ENCODE measurements around the gene MYLK4.
A peak's percentile ranks its signal among the peaks of the same experiment; 100 is the strongest.
"Not testable (repeated sequence)": the region's sequence is repeated elsewhere in the genome, so short reads cannot be mapped to it uniquely, and the experiment has no call there.

MYLK4 gene

GRCh38 chr6:2781685-2782355 is 31.1 kb upstream of the MYLK4 start:
- DNase-seq = no peak
- in situ Hi-C loops (cut with MboI; ENCODE audit: low pct_unique_long_range_greater_than_20kb, low sequenced_read_pairs) = no loop called here

- in situ Hi-C loops (cut with MboI; ENCODE audit: low pct_unique_long_range_greater_than_20kb, low sequenced_read_pairs) = no loop called here
- no peak for DNase-seq
Measured at GRCh38 chr6:2780102-2780737, 29.5 kb upstream of the MYLK4 start.

- in situ Hi-C loops (cut with MboI; ENCODE audit: low pct_unique_long_range_greater_than_20kb, low sequenced_read_pairs) = no loop called here
- no peak for DNase-seq
Measured at GRCh38 chr6:2777249-2777648, 26.5 kb upstream of the MYLK4 start.

GRCh38 chr6:2775003-2775402 is 24.3 kb upstream of the MYLK4 start:
- in situ Hi-C loops (cut with MboI; ENCODE audit: low pct_unique_long_range_greater_than_20kb, low sequenced_read_pairs) = no loop called here
- no peak for DNase-seq

- in situ Hi-C loops (cut with MboI; ENCODE audit: low pct_unique_long_range_greater_than_20kb, low sequenced_read_pairs) = no loop called here
- no peak for DNase-seq
Measured at GRCh38 chr6:2773449-2773848, 22.7 kb upstream of the MYLK4 start.

- in situ Hi-C loops (cut with MboI; ENCODE audit: low pct_unique_long_range_greater_than_20kb, low sequenced_read_pairs) = no loop called here
- DNase-seq = no peak
Measured at GRCh38 chr6:2772840-2773239, 22.1 kb upstream of the MYLK4 start.

- in situ Hi-C loops (cut with MboI; ENCODE audit: low pct_unique_long_range_greater_than_20kb, low sequenced_read_pairs) = no loop called here
- DNase-seq = no peak
Measured at GRCh38 chr6:2771079-2771478, 20.4 kb upstream of the MYLK4 start.

GRCh38 chr6:2770171-2770570 is 19.4 kb upstream of the MYLK4 start:
- in situ Hi-C loops (cut with MboI; ENCODE audit: low pct_unique_long_range_greater_than_20kb, low sequenced_read_pairs) = no loop called here
- DNase-seq = no peak

- no peak for DNase-seq
- in situ Hi-C loops (cut with MboI; ENCODE audit: low pct_unique_long_range_greater_than_20kb, low sequenced_read_pairs) = no loop called here
Measured at GRCh38 chr6:2768696-2769095, 18.0 kb upstream of the MYLK4 start.

- no peak for DNase-seq
- in situ Hi-C loops (cut with MboI; ENCODE audit: low pct_unique_long_range_greater_than_20kb, low sequenced_read_pairs) = no loop called here
Measured at GRCh38 chr6:2767657-2768524, 17.2 kb upstream of the MYLK4 start.

- no peak for DNase-seq
- in situ Hi-C loops (cut with MboI; ENCODE audit: low pct_unique_long_range_greater_than_20kb, low sequenced_read_pairs) = no loop called here
Measured at GRCh38 chr6:2766767-2767656, 16.3 kb upstream of the MYLK4 start.

GRCh38 chr6:2765896-2766766 is 15.4 kb upstream of the MYLK4 start:
- in situ Hi-C loops (cut with MboI; ENCODE audit: low pct_unique_long_range_greater_than_20kb, low sequenced_read_pairs) = no loop called here
- peak; percentile 35 for DNase-seq

- in situ Hi-C loops (cut with MboI; ENCODE audit: low pct_unique_long_range_greater_than_20kb, low sequenced_read_pairs) = no loop called here
- DNase-seq = peak; percentile 97
Measured at GRCh38 chr6:2765166-2765895, 14.6 kb upstream of the MYLK4 start, which contains the start of gene WRNIP1. Gene WRNIP1, plus strand, starts transcription at chr6:2765393. Its CDS starts 230 bp downstream, at chr6:2765623.

- in situ Hi-C loops (cut with MboI; ENCODE audit: low pct_unique_long_range_greater_than_20kb, low sequenced_read_pairs) = no loop called here
- no peak for DNase-seq
Measured at GRCh38 chr6:2764610-2765165, 14.0 kb upstream of the MYLK4 start.

- in situ Hi-C loops (cut with MboI; ENCODE audit: low pct_unique_long_range_greater_than_20kb, low sequenced_read_pairs) = no loop called here
- no peak for DNase-seq
Measured at GRCh38 chr6:2763876-2764540, 13.3 kb upstream of the MYLK4 start.

- in situ Hi-C loops (cut with MboI; ENCODE audit: low pct_unique_long_range_greater_than_20kb, low sequenced_read_pairs) = no loop called here
- DNase-seq = no peak
Measured at GRCh38 chr6:2763345-2763841, 12.7 kb upstream of the MYLK4 start.

GRCh38 chr6:2762868-2763267 is 12.1 kb upstream of the MYLK4 start:
- DNase-seq; in situ Hi-C loops (cut with MboI; ENCODE audit: low pct_unique_long_range_greater_than_20kb, low sequenced_read_pairs): not testable (repeated sequence)
